GM12878 (cell line): ENCODE data around the gene GRM7. TPM values are rescaled to one million over a fixed set of nuclear protein-coding genes. Genes with fewer than 3 reads are reported as not detected.

ENCODE experiments used
- ATAC-seq: fragments of 200-7000 bp; cut with Tn5 transposase; 3 replicates; pipeline ENCODE4 v1.9.1; 2020; ENCODE audit warnings: mild to moderate bottlenecking, moderate library complexity
- BruUV-seq: library from RNA; stranded (reverse); fragments of 400-500 nt; replicated peaks from 2 replicates; lab custom pipeline; 2021; lab: Mats Ljungman, UMichigan
- CTCF ChIA-PET: fragments of 300-600 bp; sonication (Branson Sonifier 250); formaldehyde crosslinking; extraction: SDS; loops from one replicate; lab custom pipeline; 2021; ENCODE audit warnings: inconsistent platforms; lab: Yijun Ruan, JAX
- POLR2A ChIA-PET: fragments of 350-600 bp; formaldehyde crosslinking; extraction: SDS; loops from one replicate; lab custom pipeline; 2021; ENCODE audit warnings: inconsistent platforms; lab: Charles Lee
- RAD21 ChIA-PET: fragments of 300-600 bp; sonication (Branson Sonifier 250); formaldehyde crosslinking; loops from one replicate; lab custom pipeline; 2023; ENCODE audit warnings: antibody characterized with exemption; ENCODE audit not compliant: unreplicated experiment; lab: Charles Lee
- SMC1A ChIA-PET: fragments of 300-600 bp; sonication (Branson Sonifier 250); formaldehyde crosslinking; loops from one replicate; lab custom pipeline; 2023; ENCODE audit not compliant: unreplicated experiment, uncharacterized antibody; lab: Charles Lee
- DNase-seq: peaks from one replicate; pipeline ENCODE4 v3.0.0-alpha.2; 2011; ENCODE audit warnings: low read depth, low spot score
- FAIRE-seq: peaks from 3 replicates; lab custom pipeline; 2011; peaks lifted over from hg19 to GRCh38; lab: Jason Lieb, UNC
- H2AFZ ChIP-seq: 2 replicates; pipeline ENCODE4 v1.6.0; 2011; ENCODE audit warnings: low read depth, low read length, control low read depth; ENCODE audit not compliant: control insufficient read depth
- H3K27ac ChIP-seq: 2 replicates; pipeline ENCODE4 v1.5.1; 2011; ENCODE audit warnings: control low read depth; ENCODE audit not compliant: control insufficient read depth, insufficient read depth
- H3K27me3 ChIP-seq, 2 experiments: replicated peaks in 1 of 2; 2 replicates each; pipeline versions ENCODE4 v1.6.0 to v1.6.1; 2011; ENCODE audit warnings: low read length in 1 of 2; ENCODE audit not compliant: control insufficient read depth in 2 of 2, insufficient read depth in 2 of 2
- H3K36me3 ChIP-seq, 2 experiments: 2 replicates each; pipeline ENCODE4 v1.5.1; 2011; ENCODE audit warnings: low read length in 1 of 2; ENCODE audit not compliant: control insufficient read depth in 2 of 2, insufficient read depth in 2 of 2
- H3K4me1 ChIP-seq: 2 replicates; pipeline ENCODE4 v1.6.1; 2011; ENCODE audit warnings: mild to moderate bottlenecking, low read length, moderate library complexity, mixed read lengths; ENCODE audit not compliant: control insufficient read depth, insufficient read depth
- H3K4me2 ChIP-seq: 2 replicates; pipeline ENCODE4 v1.6.0; 2011; ENCODE audit warnings: control low read depth; ENCODE audit not compliant: control insufficient read depth, insufficient read depth
- H3K4me3 ChIP-seq: fragments of 200-600 bp; sonication (generic); 2 replicates; pipeline ENCODE4 v1.5.1; 2016
- H3K79me2 ChIP-seq: 2 replicates; pipeline ENCODE4 v1.6.0; 2011; ENCODE audit warnings: low read length; ENCODE audit not compliant: control insufficient read depth, insufficient read depth
- H3K9ac ChIP-seq: 2 replicates; pipeline ENCODE4 v1.8.0; 2011; ENCODE audit warnings: low read length, control low read depth, mixed read lengths; ENCODE audit not compliant: control insufficient read depth, insufficient read depth
- H3K9me3 ChIP-seq: replicated peaks from 3 replicates; pipeline ENCODE4 v1.5.1; 2011; ENCODE audit warnings: mild to moderate bottlenecking, low read length; ENCODE audit not compliant: control insufficient read depth, insufficient read depth
- H4K20me1 ChIP-seq: 2 replicates; pipeline ENCODE4 v1.6.0; 2011; ENCODE audit not compliant: control insufficient read depth, insufficient read depth
- BMI1 ChIP-seq: fragments of 450-650 bp; IDR thresholded peaks from 2 replicates; pipeline ENCODE4 v1.6.1; 2016; ENCODE audit warnings: mild to moderate bottlenecking, moderate library complexity, borderline replicate concordance
- MXI1 ChIP-seq: fragments of 150-350 bp; IDR thresholded peaks from 2 replicates; pipeline ENCODE4 v1.6.1; 2011; ENCODE audit warnings: low read depth, mild to moderate bottlenecking, inconsistent platforms, low read length, improper control_type of control experiment
- PML ChIP-seq: IDR thresholded peaks from 2 replicates; pipeline ENCODE4 v1.6.1; 2012; ENCODE audit warnings: low read length, inconsistent platforms
- POLR2AphosphoS5 ChIP-seq: IDR thresholded peaks from 2 replicates; pipeline ENCODE4 v1.6.1; 2011; ENCODE audit warnings: mild to moderate bottlenecking, low read length, inconsistent platforms
- ZNF622 ChIP-seq: fragments of 450-650 bp; IDR thresholded peaks from 2 replicates; pipeline ENCODE4 v1.6.1; 2017; ENCODE audit warnings: mild to moderate bottlenecking, inconsistent platforms
- WGBS: methylation state at CpG from one replicate; pipeline ENCODE4 v1.1.6; 2016; ENCODE audit warnings: low lambda C conversion rate; ENCODE audit not compliant: insufficient replicate concordance, insufficient coverage; ENCODE audit errors: missing lambda C conversion rate; 5-methylcytosine and 5-hydroxymethylcytosine counted together
- in situ Hi-C: fragments of 300-500 bp; cut with MboI; formaldehyde crosslinking; loops from 9 replicates; pipeline ENCODE4 v1.14.3; 2018; ENCODE audit warnings: mixed read lengths
- intact Hi-C: fragments of 100-400 bp; cut with micrococcal nuclease; formaldehyde crosslinking; loops from one replicate; pipeline ENCODE4 v1.14.2; 2022; ENCODE audit not compliant: unreplicated experiment
- polyA plus RNA-seq, 11 experiments: library from polyadenylated mRNA; depleted of rRNA in 4 of 11; unstranded in 6 of 11; stranded (reverse) in 5 of 11; fragments of >200 nt; fragmentation: Nextera tagmentation in 4 of 11; fragmentation: Illumina TruSeq in 1 of 11; extraction: Ambion mirVana in 4 of 11; extraction: Trizol in 1 of 11; gene quantifications; 1 replicate in 1 of 11; 2 replicates in 10 of 11; pipeline versions ENCODE4 v1.2.1 to v1.2.3, GENCODE V29; 2011 to 2016; ENCODE audit warnings: inconsistent platforms in 2 of 11, missing spikeins in 2 of 11, low read depth in 1 of 11
- total RNA-seq, 4 experiments: library from RNA; depleted of rRNA in 3 of 4; stranded (reverse); fragments of >200 nt in 3 of 4; fragmentation: Illumina TruSeq in 1 of 4; extraction: Trizol in 1 of 4; gene quantifications; 2 replicates each; pipeline versions ENCODE4 v1.2.1 to v1.2.3, GENCODE V29; 2013 to 2021
- TF ChIP-seq, protein P1 (sequence below): fragments of 150-350 bp; IDR thresholded peaks from 2 replicates; pipeline ENCODE4 v1.6.1; 2014; ENCODE audit warnings: mild to moderate bottlenecking, low read depth, low read length

GRM7 gene
- total and polyA plus RNA-seq, 10 of the 15 experiments (the other 5 are each of a cell fraction or from before 2014, with no cell fraction given) = not detected

GRCh38 chr3:7650466-7650865 lies 789.6 kb downstream of the GRM7 start (continued):
- TF ChIP-seq, protein P1, sequence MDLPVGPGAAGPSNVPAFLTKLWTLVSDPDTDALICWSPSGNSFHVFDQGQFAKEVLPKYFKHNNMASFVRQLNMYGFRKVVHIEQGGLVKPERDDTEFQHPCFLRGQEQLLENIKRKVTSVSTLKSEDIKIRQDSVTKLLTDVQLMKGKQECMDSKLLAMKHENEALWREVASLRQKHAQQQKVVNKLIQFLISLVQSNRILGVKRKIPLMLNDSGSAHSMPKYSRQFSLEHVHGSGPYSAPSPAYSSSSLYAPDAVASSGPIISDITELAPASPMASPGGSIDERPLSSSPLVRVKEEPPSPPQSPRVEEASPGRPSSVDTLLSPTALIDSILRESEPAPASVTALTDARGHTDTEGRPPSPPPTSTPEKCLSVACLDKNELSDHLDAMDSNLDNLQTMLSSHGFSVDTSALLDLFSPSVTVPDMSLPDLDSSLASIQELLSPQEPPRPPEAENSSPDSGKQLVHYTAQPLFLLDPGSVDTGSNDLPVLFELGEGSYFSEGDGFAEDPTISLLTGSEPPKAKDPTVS = no peak

DNA sequence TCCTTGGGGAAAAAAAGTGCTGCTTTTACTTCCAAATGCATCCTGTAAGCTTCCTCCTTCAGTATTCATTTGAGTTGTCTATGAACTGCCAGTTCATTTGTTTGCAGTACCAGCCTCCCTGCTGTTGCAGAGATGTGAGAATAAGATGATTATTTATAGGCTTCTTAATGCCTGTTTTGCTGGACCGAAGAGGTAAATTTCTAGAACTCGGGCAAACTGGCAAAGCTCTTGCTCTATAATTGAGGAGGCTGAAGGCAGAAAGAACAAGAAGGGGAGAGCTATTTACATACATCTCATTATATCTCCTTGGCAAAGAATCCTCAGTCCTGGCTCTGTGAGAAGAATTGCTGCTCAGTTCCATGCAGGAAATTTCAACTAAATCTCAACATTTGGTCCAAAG lies 790.4 kb downstream of the GRM7 start:
- no peak overlapping the region for H3K4me3 ChIP-seq
- ChIA-PET RAD21 (no interaction called here), POLR2A (interaction anchor here (0.5 kb wide), 1 partner anchor 821 kb away, joined by 5 read pairs; no protein-coding TSS in a partner anchor), CTCF (no interaction called here), SMC1A (interaction anchor here (1.1 kb wide), 1 partner anchor 46 kb away, joined by 3 read pairs; no protein-coding TSS in a partner anchor)
- no peaks in the 10 kb centered on the region for H3K4me1 ChIP-seq
- DNase-seq = no peak
- no TSS peak for BruUV-seq
- TF ChIP-seq ZNF622 (no peak), POLR2AphosphoS5 (no peak), MXI1 (no peak), BMI1 (no peak), PML (no peak)
- H3K79me2 ChIP-seq = no peaks in the 10 kb centered on the region
- H3K9me3 ChIP-seq = no peaks in the 10 kb centered on the region
- H3K9ac ChIP-seq = no peak overlapping the region
- no peak overlapping the region for H2AFZ ChIP-seq
- 10% methylated on average over 2 of the region's 2 CpGs for WGBS
- H4K20me1 ChIP-seq = no peaks in the 10 kb centered on the region
- no peak for FAIRE-seq
- no peak overlapping the region for H3K27ac ChIP-seq
- in situ Hi-C loops = no loop called here
- H3K27me3 ChIP-seq = no peaks in the 10 kb centered on the region
- no peak overlapping the region for H3K4me2 ChIP-seq
- ATAC-seq = no peak
- H3K36me3 ChIP-seq = no peaks in the 10 kb centered on the region
- intact Hi-C loops = no loop called here
